CD4-positive, CD25-positive, alpha-beta regulatory T cell (primary cell): ENCODE results near the gene LRRC37B. TPM values are rescaled to one million over a fixed set of nuclear protein-coding genes. Genes with fewer than 3 reads are reported as not detected.
"Not testable (repeated sequence)": the region's sequence is repeated elsewhere in the genome, so short reads cannot be mapped to it uniquely, and the experiment has no call there.

Experiments used
- ATAC-seq, 2 donors: fragments of 150-1000 bp; cut with Tn5 transposase; one replicate each; pipeline ENCODE4 v1.10.0; 2021; ENCODE audit warnings: low read depth in 2 of 2, moderate number of reproducible peaks in 2 of 2, moderate library complexity in 1 of 2
- DNase-seq, 3 donors: peaks; one replicate each; pipeline versions ENCODE4 v3.0.0 to v3.0.0-alpha.2; 2012 to 2022; ENCODE audit warnings: mixed read lengths in 1 of 3
- H3K27ac ChIP-seq: one replicate; pipeline ENCODE4 v1.7.0; 2013; ENCODE audit warnings: mild to moderate bottlenecking, low read length; ENCODE audit not compliant: insufficient read depth, poor library complexity, severe bottlenecking
- H3K27me3 ChIP-seq: one replicate; pipeline ENCODE4 v1.7.0; 2013; ENCODE audit warnings: low read length; ENCODE audit not compliant: control insufficient read depth, insufficient read depth
- H3K36me3 ChIP-seq: one replicate; pipeline ENCODE4 v1.7.0; 2013; ENCODE audit warnings: mild to moderate bottlenecking, low read length, moderate library complexity; ENCODE audit not compliant: control insufficient read depth, insufficient read depth
- H3K4me1 ChIP-seq: 2 replicates; pipeline ENCODE4 v1.7.0; 2013; ENCODE audit warnings: mild to moderate bottlenecking, low read length; ENCODE audit not compliant: insufficient read depth, control insufficient read depth, poor library complexity, severe bottlenecking
- H3K4me3 ChIP-seq: one replicate; pipeline ENCODE4 v1.7.0; 2013; ENCODE audit warnings: low read depth, mild to moderate bottlenecking, low read length, moderate library complexity
- H3K9me3 ChIP-seq, 2 experiments: 1 replicate in 1 of 2; 2 replicates in 1 of 2; pipeline ENCODE4 v1.7.0; 2013; ENCODE audit warnings: low read length in 2 of 2, mild to moderate bottlenecking in 1 of 2, moderate library complexity in 1 of 2; ENCODE audit not compliant: control insufficient read depth in 2 of 2
- H3K27ac Mint-ChIP-seq, 3 donors: one replicate each; pipeline ENCODE4 v1.8.0; 2020 to 2022; ENCODE audit warnings: mild to moderate bottlenecking in 3 of 3, mixed read lengths in 3 of 3, moderate library complexity in 2 of 3
- H3K27me3 Mint-ChIP-seq: one replicate; pipeline ENCODE4 v1.8.0; 2022; ENCODE audit warnings: mild to moderate bottlenecking, mixed read lengths
- H3K36me3 Mint-ChIP-seq: one replicate; pipeline ENCODE4 v1.8.0; 2020; ENCODE audit warnings: mixed read lengths
- H3K4me1 Mint-ChIP-seq, 4 donors: one replicate each; pipeline ENCODE4 v1.8.0; 2020 to 2022; ENCODE audit warnings: mixed read lengths in 4 of 4, mild to moderate bottlenecking in 1 of 4
- H3K4me3 Mint-ChIP-seq, 4 donors: one replicate each; pipeline ENCODE4 v1.8.0; 2020 to 2022; ENCODE audit warnings: mild to moderate bottlenecking in 4 of 4, mixed read lengths in 4 of 4, moderate library complexity in 3 of 4
- H3K9me3 Mint-ChIP-seq, 7 donors: one replicate each; pipeline ENCODE4 v1.8.0; 2020 to 2022; ENCODE audit warnings: mixed read lengths in 7 of 7, mild to moderate bottlenecking in 3 of 7, moderate library complexity in 2 of 7
- polyA plus RNA-seq, 4 donors: library from polyadenylated mRNA; unstranded; fragments of 300-500 nt; fragmentation: Illumina TruSeq; gene quantifications; one replicate each; pipeline ENCODE4 v1.2.3, GENCODE V29; 2021
- total RNA-seq: library from RNA; stranded (reverse); gene quantifications from one replicate; pipeline ENCODE4 v1.2.3, GENCODE V29; 2022

Gene LRRC37B
- total and polyA plus RNA-seq, 5 donors from 2014 or later = 11.2 to 112 (median 15.8) TPM

DNA sequence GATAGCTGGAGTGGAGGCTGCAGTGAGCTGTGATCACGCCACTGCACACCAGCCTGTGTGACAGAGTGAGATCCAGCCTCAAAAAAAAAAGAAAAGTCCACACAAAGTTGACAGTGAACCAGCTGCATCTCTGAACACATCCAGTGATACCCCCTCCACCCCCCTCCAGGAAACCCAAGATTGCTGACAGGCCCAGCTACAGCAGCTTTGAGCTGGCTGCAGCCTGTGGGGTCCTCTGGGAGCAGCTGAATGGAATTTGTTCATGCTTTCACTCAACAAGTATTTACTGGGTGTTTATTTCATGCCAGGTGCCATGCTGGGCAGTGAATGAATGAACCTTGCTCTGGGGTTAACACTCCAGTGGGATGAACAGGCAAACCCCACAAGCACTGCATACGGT is 56.9 kb downstream of the LRRC37B start:
- H3K36me3 ChIP-seq, H3K27ac ChIP-seq, DNase-seq, H3K27me3 Mint-ChIP-seq, H3K4me1 Mint-ChIP-seq, H3K36me3 Mint-ChIP-seq, H3K27me3 ChIP-seq, H3K27ac Mint-ChIP-seq, H3K9me3 ChIP-seq, H3K4me1 ChIP-seq, H3K4me3 Mint-ChIP-seq, H3K9me3 Mint-ChIP-seq, ATAC-seq, H3K4me3 ChIP-seq: not testable (repeated sequence)

DNA sequence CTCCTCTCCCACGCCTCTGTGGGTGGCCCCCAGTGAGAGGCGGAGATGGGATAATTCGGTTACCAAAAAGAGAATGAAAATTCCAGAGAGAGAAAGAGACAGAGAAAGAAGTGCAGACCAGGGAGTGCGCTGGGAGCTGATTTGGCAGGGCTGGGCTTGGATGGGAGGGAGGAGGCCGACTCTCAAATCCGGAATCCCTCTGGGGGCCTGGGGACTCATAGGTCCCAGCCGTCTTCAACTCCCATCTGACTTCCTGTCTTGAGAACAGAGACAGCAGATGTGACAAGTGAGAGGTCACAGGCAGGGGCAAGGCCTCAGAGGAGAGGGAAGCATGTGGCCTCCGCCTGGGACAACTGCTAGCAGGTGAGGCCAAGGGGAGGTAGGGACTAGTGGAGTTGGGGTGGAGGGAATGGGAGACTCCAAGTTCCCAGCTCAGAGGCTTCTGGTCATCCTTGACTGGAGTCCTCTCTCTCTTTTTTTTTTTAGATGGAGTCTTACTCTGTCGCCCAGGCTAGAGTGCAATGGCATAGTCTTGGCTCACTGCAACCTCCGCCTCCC is 59.0 kb downstream of the LRRC37B start:
- not testable (repeated sequence) for H3K27ac ChIP-seq, H3K36me3 Mint-ChIP-seq, H3K27me3 Mint-ChIP-seq, H3K9me3 Mint-ChIP-seq, H3K4me1 Mint-ChIP-seq, H3K27ac Mint-ChIP-seq, H3K36me3 ChIP-seq, H3K4me3 ChIP-seq, H3K27me3 ChIP-seq, DNase-seq, H3K9me3 ChIP-seq, H3K4me1 ChIP-seq, H3K4me3 Mint-ChIP-seq, ATAC-seq

DNA sequence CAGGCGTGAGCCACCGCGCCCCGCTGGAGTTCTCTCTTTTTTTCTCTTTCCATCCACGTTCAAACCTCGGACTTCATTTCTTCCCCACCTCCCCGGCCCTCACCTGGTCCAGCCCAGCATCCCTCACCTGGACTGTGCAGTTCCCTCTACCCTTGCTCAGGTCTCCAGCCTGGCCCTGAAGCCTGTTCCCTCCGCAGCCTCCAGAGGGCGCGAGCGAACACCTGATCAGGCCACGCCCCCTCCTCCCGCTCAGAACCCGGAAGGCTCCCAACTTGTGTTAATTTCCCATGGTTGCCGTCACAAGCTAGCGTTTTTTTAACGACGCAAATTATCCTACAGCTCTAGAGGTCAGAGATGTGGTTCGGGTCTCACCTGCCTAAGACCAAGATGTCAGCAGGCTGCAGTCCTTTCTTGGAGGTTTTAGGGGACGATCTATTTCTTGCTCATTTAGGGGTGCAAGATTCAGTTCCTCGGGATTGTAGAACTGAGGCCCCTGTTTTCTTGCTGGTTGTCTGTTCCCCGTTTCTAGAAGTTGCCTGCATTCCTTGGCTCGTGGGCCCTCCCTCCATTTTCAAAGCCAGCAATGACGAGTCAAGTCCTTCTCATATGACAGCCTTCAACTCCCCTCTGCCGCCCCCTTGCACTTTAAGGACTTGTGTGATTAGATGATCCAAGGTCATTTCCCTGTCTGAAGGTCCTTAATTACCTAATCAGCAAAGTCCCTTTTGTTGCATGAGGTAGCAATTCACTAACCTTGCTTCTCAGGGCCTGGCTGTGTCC is 59.9 kb downstream of the LRRC37B start:
- not testable (repeated sequence) for H3K27me3 Mint-ChIP-seq, H3K9me3 Mint-ChIP-seq, H3K4me1 ChIP-seq, H3K4me1 Mint-ChIP-seq, H3K27me3 ChIP-seq, H3K36me3 Mint-ChIP-seq, H3K36me3 ChIP-seq, H3K9me3 ChIP-seq
- Histone ChIP-seq H3K4me3 (peak overlapping the region; percentile 41), H3K27ac (peak overlapping the region; percentile 33)
- H3K4me3 Mint-ChIP-seq = peak overlapping the region in 2 of 4 donors; percentile 52 to 72
- peak overlapping the region in 2 of 3 donors; percentile 54 to 97 for H3K27ac Mint-ChIP-seq
- ATAC-seq = peak; percentile 96 to 97
- DNase-seq = peak; percentile 41 to 71 (median 62)

DNA sequence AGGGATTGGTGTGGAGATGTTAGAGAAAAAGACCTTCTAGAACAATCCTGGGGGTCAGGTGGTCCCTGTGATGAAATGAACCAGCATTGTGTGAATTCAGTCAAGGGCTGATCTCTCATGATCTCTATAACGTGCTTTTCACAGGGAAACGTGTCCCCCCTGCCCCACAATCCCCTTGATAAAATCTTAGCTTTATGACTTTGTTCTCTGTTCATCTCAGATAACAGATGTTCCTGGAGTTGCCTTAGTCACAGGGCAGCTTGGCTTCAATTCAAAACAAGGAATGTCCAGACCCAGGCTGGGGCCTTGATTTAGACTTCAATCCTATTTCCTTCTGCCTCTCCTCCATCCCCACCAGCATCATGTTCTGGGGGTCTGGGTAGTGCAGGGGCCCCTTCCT is 61.9 kb downstream of the LRRC37B start:
- H3K27me3 ChIP-seq, H3K27ac Mint-ChIP-seq, H3K4me1 Mint-ChIP-seq, H3K4me1 ChIP-seq, DNase-seq, H3K36me3 ChIP-seq, H3K4me3 Mint-ChIP-seq, H3K9me3 ChIP-seq, H3K4me3 ChIP-seq, H3K27ac ChIP-seq, H3K27me3 Mint-ChIP-seq, H3K36me3 Mint-ChIP-seq, ATAC-seq, H3K9me3 Mint-ChIP-seq: not testable (repeated sequence)

DNA sequence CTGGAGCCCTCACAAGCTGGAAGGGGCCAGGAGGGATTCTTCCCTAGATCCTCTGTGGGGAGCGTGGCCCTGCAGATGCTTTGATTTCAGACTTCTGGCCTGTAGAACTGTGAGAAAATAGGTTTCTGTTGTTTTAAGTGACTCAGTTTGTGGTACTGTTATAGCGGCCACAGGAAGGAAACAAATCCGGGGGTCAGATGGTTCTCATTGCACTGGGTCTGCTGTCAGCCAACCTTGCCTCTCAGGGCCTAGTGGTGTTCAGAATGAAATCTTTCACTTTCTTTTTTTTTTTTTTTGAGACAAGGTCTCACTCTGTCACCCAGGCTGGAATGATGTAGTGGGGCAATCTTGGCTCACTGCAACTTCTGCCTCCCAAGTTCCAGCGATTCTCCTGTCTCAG is 64.8 kb downstream of the LRRC37B start:
- H3K27ac ChIP-seq, H3K27me3 ChIP-seq, DNase-seq, H3K4me3 ChIP-seq, H3K4me1 Mint-ChIP-seq, H3K36me3 Mint-ChIP-seq, H3K27ac Mint-ChIP-seq, H3K36me3 ChIP-seq, H3K4me3 Mint-ChIP-seq, H3K27me3 Mint-ChIP-seq, H3K9me3 ChIP-seq, H3K9me3 Mint-ChIP-seq, H3K4me1 ChIP-seq: not testable (repeated sequence)
- peak; percentile 53 to 58 for ATAC-seq

DNA sequence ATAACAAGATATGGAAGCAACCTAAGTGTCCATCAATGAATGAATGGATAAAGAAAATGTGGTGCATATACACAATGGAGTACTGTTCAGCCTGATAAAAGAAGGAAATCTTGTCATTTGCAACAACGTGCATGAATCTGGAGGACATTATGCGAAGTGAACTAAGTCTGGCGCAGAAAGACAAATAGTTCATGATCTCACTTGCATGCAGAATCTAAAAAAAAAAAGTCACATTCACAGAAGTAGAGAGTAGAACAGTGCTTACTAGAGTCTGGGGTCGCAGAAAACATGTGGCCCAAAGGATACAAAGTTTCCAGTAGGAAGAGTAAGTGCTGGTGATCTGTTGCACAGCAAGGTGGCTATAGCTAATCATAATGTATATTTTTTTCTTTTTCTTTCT is 65.9 kb downstream of the LRRC37B start:
- not testable (repeated sequence) for H3K27me3 ChIP-seq, H3K27me3 Mint-ChIP-seq, H3K36me3 Mint-ChIP-seq, H3K4me3 Mint-ChIP-seq, H3K9me3 ChIP-seq, H3K4me1 Mint-ChIP-seq, H3K36me3 ChIP-seq, H3K9me3 Mint-ChIP-seq, ATAC-seq, H3K27ac ChIP-seq, H3K4me3 ChIP-seq, H3K4me1 ChIP-seq, DNase-seq
- H3K27ac Mint-ChIP-seq = peak overlapping the region in 1 of 3 donors; percentile 26

DNA sequence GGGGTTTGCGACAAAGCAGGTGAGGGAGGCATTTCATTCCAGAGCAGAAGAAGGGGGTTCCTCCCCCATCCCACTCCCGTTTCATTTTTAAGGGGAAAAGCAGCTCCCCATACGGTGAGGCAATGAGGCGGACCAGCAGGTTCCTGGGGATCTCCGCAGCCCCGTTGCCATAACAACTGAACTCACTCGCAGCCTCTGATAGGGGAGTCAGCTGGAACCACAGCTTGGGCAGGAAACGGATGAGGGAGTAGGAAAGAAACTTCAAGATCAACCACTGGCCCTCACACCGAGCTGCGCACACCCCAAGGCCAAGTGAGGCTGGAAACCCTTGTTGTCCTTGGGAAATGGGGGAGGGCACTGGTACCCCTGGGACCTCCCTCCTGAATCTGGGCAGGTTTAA is 72.6 kb downstream of the LRRC37B start:
- H3K4me1 ChIP-seq, H3K9me3 ChIP-seq, H3K36me3 ChIP-seq, H3K27me3 ChIP-seq, H3K36me3 Mint-ChIP-seq, H3K27me3 Mint-ChIP-seq, H3K9me3 Mint-ChIP-seq, H3K27ac ChIP-seq: not testable (repeated sequence)
- Mint-ChIP-seq H3K4me3 (peak overlapping the region; percentile 65 to 78 (median 74)), H3K4me1 (peaks cover 0 to 10% (median 3%) of the 10 kb centered on the region in 4 donors), H3K27ac (peak overlapping the region in 2 of 3 donors; percentile 69 to 91)
- peak; percentile 82 to 83 for ATAC-seq
- peak overlapping the region; percentile 26 for H3K4me3 ChIP-seq
- peak; percentile 52 to 86 (median 69) for DNase-seq

DNA sequence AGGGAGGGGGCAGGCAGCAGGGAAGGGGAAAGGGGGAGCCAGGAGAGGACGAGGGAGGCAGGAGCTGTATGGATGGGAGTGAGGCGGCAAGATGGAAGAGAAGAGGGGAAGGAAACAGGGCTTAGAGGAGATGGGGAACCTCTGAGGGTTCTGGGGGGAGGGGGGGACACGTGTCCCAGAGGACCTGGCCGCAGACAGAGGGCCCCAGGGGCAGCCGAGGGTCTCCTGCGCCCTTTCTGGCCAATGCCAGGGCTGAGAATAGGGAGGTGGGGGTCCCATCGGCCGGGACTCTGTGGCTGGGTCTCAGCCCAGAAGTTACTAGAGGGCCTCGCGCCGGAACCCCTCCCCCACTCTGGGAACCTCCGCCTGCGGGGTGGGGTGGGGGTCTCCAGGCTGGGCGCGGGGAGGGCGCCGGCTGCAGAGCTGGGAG is 76.4 kb downstream of the LRRC37B start:
- H3K27ac ChIP-seq, H3K4me3 ChIP-seq, ATAC-seq, H3K9me3 ChIP-seq, H3K9me3 Mint-ChIP-seq, DNase-seq, H3K27ac Mint-ChIP-seq, H3K36me3 ChIP-seq, H3K4me1 ChIP-seq, H3K4me1 Mint-ChIP-seq, H3K4me3 Mint-ChIP-seq, H3K27me3 Mint-ChIP-seq, H3K27me3 ChIP-seq, H3K36me3 Mint-ChIP-seq: not testable (repeated sequence)
